GM12872 (cell line): ENCODE measurements around the gene TMEM250.

ENCODE experiments used
- TF ChIP-seq, protein P1 (sequence below): IDR thresholded peaks from 3 replicates; pipeline ENCODE4 v1.5.1; 2011; ENCODE audit warnings: low read depth, mild to moderate bottlenecking, low read length, moderate library complexity; ENCODE audit not compliant: insufficient read depth

Gene TMEM250

DNA sequence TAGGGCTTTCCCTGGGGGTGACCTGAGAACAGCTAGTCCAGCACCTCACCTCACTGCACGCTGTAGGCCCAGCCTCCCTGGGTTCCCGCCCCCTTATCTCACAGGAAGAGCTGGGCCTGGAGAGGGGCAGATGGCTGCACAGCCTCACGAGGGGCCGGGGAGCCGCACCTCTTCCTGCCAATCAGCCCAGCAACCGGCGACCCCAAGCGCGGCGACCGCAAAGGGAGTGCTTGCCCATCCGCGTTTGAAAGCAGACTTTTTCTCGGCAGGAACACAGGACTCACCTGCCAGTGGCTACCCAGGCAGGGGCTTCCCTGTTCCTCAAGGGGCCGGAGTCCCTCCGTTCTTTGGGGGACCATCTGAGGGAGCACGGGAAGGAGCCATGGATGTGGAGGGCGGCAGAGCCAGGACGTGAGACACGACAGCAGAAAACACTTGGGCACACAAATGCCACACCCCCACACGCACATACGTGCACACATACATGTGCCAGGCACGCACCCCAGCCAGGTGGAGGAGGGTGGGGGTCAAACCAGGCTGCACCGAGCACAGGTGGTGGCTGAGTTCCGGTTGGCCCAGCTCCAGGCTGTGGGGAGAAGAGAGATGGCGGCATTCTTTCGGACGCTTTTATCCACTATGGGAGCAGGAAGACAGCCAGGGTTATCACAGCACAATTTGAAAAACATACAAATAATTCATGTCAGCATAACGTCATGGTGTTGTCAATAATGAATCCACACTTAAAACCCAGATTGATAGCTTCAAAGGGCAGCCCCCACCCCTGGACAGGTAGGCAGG, 11.3 kb downstream of the TMEM250 start:
- TF ChIP-seq, protein P1, sequence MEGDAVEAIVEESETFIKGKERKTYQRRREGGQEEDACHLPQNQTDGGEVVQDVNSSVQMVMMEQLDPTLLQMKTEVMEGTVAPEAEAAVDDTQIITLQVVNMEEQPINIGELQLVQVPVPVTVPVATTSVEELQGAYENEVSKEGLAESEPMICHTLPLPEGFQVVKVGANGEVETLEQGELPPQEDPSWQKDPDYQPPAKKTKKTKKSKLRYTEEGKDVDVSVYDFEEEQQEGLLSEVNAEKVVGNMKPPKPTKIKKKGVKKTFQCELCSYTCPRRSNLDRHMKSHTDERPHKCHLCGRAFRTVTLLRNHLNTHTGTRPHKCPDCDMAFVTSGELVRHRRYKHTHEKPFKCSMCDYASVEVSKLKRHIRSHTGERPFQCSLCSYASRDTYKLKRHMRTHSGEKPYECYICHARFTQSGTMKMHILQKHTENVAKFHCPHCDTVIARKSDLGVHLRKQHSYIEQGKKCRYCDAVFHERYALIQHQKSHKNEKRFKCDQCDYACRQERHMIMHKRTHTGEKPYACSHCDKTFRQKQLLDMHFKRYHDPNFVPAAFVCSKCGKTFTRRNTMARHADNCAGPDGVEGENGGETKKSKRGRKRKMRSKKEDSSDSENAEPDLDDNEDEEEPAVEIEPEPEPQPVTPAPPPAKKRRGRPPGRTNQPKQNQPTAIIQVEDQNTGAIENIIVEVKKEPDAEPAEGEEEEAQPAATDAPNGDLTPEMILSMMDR: no peak

DNA sequence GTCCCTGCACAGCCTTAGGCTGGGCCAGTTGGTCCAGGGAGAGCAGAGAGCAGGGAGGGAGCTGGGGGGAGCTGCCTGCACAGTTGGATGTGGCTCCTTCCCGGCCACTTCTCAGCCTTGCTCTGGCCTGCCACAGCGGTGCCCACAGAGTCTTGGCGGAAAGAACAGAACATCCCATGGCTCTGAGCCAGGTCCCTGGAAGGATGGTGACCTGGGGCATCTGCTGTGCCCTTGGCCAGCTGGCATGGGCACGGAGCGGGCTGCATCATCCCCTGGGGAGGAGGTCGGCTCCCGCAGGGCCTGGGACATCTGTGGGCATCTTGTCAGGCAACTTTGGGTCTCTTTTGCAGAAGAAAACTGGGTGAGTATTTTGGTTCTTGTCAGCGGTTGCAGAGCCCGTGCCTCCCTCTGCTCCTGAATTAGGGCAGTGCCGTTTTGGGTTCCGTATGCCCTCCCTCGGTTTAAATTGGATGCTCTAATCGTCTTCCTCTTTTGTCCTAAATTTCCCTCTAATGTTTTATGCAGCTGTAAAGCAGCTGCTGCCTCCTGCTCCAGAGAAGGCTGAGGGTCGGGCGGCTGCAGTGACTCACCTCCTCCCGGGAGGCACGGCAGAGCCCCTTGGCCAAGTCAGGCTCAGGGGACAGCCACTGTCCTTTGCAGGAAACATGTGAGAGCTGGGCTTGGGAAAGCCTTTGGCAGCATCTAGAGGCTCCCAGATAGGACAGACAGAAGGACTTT, 13.1 kb downstream of the TMEM250 start:
- TF ChIP-seq, protein P1: no peak

DNA sequence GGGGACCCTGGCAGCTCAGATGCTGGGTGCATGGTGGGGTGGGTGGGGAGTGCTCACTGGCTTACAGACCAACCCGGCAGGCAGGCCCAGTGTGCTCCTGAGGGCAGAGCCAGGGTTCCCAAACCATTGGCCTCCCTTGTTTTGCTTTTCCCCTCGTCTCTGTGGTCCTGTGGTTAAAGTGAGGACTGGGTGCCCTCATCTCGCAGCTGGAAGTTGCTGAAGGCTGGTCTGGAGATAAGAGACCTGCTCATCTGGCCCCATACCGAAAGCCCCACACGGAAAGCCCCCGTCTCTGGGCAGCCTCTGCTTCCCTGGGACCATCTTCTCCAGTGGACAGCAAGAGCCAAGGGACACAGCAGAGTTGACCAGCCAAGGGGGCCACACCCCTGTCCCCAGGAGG, 13.8 kb downstream of the TMEM250 start:
- TF ChIP-seq, protein P1: no peak

DNA sequence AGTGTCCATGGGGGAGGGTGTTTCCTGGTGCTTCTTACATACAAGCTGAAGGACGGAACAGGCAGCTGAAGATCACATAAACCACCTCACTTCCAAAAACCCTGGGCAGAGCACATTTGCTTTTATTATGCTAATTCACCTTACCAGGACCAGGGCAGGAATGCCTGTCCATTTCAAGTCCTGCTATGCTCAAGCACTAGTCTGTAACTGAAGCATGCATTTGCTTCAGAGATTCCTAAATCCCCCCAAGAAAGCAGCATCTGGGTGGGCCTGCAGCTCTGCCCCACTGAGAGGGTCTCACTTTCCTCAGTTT, 14.2 kb downstream of the TMEM250 start:
- TF ChIP-seq, protein P1: no peak

DNA sequence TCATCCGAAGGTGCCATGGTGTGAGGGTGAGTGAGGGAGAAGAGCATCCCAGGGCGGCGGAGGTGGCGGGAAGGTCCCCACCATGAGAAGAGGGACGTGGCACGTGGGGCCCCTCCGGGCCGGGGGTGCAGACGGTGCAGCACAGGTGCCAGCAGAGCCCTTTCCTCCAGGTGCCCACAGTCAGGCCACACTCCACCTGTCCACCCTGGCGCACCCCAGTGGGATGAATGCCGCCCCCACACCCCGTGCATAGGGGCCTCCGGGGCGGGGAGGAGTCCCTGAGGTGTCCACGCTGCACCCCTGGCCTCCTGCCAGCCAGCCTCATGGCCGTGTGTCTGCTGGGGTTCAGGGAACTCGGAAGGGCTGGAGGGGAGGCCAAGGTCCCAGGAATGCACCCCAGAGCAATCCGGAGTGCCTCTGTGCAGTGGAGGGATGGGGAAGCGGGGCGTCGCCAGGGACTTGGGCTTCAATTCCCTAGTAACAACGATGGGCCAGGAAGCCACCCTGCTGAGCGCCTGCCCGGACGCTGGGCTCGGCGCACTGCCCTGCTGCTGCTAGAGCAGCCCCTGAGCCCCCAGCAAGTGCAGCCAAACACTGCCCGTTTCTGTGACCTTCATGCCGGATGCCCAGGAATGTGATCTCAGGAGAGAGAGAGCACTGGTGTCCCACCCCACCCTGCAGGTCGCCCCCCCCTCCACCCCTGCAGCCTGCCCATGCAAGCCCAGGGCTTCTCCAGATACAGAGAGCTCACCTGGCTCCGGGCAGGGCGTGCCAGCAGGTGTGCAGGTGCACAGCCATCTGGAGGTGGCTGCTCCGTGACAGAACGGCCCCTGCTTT, 14.8 kb downstream of the TMEM250 start:
- TF ChIP-seq, protein P1: no peak

DNA sequence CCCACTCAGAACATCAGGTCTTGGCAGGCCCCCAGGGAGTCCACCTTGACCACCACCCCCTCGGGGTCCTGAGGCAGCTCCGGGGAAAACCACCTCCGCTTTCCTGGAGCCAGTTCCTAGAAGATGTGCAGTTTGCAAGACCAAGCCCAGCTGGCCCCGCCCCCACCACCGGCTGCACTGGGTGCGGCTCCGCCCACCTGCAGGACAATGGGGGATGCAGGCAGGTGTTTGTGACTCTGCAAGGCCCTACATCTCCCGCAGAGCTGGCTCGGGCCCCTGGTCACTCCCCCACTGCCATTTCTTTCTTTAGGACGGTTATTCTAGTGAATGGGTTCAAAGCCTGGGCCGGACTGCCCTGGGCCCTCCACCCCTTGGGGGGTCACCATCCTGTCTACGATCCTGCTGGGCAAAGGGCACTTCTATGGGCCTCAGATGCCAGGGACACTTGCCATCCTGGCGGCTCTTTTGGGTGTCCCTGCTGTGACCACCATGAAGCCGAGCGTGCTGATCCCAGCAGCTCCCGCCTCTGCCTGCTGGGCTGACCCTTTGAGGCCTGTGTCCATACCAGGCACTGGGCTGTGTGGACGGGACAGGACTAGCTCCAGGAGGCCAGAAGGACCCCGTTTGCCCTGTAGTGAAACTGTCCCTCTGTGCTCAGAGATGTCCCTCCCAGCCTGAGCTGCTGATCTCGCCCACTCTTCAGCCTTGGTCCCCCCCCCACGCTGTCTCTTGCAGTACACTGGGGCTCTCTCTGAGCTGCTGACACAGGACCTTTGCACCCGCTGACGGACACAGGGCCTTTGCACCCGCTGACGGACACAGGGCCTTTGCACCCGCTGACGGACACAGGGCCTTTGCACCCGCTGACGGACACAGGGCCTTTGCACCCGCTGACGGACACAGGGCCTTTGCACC, 17.7 kb downstream of the TMEM250 start:
- TF ChIP-seq, protein P1: no peak
